HG03442 (cell line): ENCODE results near the gene TSPOAP1.

Experiments used
- ATAC-seq: cut with Tn5 transposase; IDR thresholded peaks from one replicate; pipeline ENCODE4 v1.9.1; 2021; ENCODE audit warnings: mild to moderate bottlenecking, moderate library complexity; ENCODE audit not compliant: unreplicated experiment

Gene TSPOAP1

GRCh38 chr17:58279016-58279711 is 49.4 kb downstream of the TSPOAP1 start:
- ATAC-seq = no peak

DNA sequence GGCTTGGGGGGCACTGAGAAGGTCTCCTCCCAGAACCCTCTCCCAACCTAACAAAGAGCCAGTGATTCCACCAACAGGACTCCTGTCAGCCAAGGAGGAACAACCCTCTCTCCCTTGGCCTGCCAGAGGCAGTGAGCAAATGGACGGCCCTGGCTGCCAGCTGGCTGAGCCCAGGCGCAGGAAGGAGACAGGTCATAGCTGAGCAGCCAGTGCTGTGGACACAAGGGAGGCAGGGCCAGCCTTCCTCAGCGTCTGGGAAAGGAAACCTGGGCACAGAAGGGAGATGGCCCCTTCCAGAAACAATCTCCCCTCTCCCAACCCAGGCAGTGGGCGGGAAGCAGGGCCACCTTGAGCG is 50.0 kb downstream of the TSPOAP1 start:
- no peak for ATAC-seq

GRCh38 chr17:58277802-58278595 is 50.6 kb downstream of the TSPOAP1 start:
- ATAC-seq = no peak

DNA sequence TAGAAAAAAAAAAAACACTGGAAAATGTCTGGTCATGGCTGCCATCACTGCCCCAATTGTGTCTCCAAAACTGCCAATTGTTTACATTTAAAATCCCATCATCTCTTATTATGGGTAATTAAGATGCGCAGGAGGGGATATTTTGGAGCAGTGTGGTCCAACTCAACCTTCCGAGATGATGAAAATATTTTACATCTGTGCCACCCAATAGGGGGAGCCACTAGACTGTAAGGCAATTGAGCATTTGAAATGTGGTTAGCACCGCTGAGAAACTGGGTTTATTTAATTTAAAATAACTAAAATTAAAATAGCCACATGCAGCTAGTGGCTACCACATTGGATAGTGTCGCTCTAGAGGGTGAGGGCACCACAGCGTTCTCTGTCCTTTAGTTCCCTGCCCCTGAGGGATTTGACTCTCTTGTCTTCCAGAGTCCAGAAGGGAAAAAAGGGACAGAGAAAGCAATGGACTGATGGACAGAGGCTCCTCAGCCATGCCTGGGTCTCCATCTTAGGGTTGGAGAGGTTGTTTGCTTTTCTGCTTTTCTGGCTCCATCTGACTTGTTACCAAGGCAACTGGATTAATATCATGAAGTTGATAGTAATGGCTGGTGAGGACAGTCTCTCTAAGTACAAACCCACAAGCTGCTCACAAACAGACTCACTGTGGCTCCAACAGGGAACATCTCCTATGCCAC is 51.3 kb downstream of the TSPOAP1 start:
- no peak for ATAC-seq

- ATAC-seq = no peak
Measured at GRCh38 chr17:58276423-58276822, 52.2 kb downstream of the TSPOAP1 start.

DNA sequence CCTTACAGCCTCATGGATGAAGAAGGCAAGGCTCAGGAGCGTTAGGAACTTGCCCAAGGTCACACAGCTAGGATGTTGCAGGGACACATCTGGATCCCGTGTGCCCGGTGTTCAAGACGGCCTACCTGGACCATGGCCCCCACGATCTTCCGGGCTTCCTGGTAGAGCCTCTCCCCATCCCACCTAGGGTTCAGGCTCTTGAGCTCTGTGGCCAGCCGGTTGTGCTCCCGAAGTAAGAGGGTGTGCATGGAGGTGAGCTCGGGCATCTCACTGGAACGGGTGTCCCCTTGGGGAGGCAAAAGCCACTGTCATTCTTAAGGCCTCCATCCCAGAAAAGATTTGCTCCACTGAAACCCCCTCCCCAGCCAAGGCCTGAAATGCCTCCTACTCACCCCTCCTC is 53.2 kb downstream of the TSPOAP1 start:
- no peak for ATAC-seq

DNA sequence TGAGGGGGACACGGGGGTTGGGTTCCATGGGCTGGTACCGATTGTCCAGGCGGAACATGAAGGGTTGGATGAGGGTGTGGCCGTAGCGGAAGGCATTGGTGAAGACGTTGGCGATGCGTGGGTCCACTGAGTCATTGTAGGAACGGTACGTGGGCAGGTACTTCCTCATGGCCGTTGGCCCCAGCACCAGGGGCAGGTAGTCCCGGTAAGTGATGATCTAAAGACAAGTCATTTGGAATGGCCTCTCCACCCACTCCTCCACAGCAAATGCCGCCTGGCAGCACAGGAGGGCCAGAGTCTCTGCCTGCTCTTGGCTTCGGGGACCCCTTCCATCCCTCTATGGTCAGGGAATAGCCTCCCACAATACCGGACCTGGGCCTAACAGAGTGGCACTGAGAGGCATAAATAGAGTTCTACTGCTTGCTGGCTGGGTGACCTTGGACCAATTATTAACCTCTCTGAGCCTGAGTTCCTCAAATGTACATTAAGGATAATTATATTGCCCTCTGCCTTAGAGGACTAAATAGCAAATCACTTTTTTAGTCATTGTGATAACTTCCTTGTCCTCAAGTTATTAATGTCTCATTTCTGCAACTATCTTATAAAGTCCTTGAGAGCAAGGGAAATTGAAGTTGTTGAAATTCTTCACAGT is 55.0 kb downstream of the TSPOAP1 start:
- ATAC-seq = no peak

DNA sequence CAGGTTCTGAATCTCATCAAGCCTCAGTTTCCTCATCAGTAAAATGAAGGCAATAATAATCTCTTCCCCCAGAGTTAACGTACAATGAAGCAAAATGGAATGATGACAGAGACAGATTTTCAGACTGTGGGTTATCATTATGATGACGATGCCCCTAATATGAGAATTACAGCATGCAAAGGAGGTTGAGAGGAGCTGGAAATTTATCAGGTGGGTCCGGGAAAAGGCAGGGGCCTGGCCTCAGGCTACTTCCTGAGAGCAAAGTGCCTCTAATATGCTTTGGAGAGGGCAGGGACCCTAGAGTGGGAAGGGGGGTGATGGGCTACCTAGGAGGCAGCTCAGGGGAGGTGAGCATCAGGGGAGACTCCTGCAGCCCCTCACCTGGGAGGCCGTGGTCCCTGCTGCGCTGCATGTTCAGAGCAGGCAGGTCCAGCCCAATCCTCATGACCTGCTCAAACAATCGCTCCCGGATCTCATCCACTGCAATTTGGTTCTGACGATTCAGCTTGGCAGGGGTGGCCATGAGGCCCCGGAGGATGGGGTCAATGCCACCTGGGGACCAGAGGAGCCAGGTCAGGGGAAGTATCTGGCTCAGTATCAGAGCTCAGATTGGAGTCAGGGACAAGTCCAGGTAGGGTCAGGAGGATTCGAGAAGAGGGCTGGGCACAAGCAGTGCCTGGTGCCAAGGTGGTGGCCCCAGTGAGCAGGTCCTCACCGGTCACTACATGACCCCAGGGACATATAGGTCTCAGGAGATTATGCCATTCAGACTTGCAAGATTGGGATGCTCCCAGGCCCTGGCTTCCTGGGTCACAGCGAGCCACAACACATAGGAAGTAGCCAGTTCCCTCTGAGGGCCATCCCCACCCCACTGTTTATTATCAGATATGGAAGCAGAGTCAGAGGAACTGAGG is 56.0 kb downstream of the TSPOAP1 start:
- ATAC-seq = no peak

- ATAC-seq = no peak
Measured at GRCh38 chr17:58271216-58271931, 57.2 kb downstream of the TSPOAP1 start.

DNA sequence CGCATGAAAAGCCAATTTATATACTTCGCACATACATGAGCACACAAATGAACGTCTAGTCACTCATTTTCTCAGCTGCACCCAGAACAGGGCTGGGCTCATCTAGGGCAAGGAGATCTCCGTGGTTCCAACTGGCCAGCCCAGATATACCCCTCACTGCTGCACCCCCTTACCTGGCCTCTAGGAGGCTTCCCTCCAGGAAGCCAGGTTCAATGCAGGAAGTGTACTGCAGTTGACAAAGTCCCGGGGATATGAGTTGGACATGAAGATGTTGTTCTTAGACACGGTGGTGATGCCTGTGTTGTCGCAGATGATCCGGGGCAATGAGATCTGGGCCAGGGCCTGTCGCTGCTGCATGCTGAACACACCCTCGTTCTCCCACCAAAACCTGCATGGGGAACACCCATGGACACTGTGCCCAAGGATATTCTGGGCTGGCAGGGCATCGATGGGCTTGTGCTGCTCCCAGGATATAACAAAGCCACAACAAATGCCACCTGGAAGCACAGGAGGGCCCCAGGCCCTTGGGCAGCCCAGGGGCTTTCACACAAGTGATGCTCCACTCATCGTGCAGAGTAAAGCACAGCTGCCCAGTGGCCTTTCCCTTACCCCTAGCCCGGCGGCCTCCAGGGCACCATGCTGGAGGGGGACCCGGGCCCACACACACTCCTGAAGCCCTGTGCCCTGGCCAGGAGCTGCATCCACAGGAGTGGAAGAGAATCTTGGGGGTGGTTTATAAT is 57.9 kb downstream of the TSPOAP1 start:
- no peak for ATAC-seq

DNA sequence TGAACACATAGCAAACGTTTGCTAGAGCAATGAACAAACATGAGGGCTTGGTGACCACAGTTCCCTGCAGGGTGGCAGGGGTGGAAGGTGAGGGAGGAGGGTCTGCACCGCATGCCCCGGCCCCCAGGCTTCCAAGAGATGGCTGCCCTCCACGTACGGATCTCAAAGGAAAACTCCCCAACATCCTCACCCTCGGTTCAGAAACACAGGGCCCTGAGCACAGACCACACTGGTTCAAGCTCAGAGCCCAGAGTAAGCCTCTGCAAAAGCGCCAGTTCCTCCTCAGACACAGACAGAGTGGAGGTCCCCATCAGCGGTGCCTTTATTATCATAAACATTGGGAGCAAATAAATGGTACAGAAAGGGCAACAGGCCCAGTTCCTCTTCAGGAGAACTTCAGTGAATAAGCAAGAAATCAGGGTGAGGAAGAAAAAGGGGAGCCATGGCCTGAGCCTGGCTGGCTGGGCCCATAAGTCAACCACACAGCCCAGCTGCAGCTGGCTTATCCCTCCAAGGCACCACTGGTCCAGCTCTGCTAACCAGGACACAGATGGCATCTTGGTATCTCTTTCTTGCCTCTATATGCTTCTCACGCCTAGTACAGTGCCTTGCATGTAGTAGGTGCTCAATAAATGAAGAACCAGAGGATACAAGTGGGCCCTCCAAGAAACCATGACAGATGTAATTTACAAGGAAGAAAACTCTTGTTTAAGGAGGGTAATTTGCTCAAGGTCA is 58.9 kb downstream of the TSPOAP1 start:
- ATAC-seq = no peak

GRCh38 chr17:58268774-58269556 is 59.6 kb downstream of the TSPOAP1 start:
- ATAC-seq = no peak

DNA sequence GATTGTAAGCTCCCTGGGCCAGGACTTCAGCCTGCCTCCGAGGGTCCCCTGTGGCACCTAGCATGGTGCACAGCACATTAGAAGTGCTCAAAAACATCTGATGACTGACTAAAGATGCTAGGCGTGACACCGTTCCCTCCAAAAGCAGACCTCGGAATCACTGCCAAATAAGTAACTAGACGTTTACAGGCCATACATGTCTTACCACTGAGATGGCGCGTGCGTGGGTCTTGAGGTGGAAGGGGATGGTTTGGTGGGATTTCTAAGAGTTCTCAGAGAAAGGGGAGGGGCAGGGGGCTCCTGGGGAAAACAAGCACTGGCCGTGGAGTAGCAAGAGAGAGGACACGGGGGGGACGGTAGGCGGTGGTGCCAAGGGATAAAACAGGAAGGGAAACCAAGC is 60.3 kb downstream of the TSPOAP1 start:
- no peak for ATAC-seq

DNA sequence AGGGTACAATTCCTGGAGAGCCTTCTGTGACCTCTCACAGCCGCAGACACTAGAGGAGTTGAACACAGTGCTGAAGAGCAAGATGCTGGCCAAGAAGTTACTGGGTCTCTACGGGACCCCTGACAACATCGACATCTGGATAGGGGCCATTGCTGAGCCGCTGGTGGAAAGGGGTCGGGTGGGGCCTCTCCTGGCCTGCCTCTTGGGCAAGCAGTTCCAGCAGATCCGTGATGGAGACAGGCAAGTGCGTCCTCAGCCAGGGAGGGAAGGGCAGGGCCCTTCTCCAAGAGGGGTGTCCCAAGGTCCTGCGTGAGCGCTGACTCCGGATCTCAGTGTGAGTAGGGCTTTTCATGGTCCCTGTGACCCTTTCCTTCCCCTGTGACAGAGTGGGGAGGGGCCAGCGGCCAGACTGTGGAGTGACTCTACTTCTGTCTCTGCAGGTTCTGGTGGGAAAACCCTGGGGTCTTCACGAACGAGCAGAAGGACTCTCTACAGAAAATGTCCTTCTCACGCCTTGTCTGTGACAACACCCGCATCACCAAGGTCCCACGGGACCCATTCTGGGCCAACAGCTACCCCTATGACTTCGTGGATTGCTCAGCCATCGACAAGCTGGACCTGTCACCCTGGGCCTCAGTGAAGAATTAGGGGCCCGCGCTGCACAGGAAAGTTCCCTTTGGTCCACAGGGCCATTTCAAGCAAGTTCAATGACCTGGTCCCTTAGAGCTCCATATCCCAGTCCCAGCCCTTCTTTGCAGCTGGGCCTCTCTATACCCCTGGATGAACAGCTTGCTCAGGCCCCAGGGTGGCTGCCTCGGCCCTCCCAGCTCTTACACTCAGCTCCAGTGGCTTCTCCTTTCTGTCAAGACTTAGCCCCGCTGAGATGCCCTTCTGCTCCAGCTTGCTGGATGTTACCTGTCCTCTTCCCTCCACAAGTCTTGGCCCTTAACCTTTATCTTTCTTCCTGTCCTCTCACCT is 61.0 kb downstream of the TSPOAP1 start:
- ATAC-seq = no peak

DNA sequence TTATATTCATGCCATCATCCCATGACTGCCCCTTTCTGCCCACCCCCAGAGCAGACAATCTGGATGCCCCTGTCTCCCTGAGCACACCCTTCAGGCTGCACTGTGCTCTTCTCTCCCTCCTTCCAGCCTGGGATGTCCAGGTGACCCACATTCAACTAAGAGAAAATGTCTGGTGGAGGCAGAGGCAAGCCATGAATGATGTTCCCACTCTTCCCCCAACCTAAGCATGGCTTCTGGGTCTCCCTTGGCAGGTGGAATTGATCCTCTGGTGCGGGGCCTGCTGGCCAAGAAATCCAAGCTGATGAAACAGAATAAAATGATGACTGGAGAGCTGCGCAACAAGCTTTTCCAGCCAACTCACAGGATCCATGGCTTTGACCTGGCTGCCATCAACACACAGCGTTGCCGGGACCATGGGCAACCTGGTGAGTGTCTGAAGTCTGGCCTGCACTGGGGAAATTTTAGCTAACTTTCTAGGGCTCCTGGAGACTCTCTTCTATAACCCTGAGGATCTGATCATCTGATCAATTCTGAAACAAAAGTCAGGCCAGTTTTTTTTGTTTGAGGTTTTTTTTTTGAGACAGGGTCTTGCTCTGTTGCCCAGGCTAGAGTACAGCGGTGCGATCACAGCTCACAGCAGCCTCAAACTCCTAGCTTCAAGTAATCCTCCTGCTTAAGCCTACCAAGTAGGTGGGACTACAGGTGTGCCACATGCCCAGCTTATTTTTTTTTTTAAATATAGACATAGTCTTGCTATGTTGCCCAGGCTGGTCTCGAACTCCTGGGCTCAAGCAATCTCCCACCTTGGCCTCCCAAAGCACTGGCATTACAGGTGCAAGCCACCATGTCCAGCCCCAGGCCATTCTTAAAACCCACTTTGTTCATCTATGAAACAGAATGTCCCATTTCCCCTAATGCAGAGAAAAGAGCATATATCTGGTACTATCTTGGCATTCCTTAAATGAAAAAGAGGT is 62.4 kb downstream of the TSPOAP1 start:
- no peak for ATAC-seq
